ENCODE data around the gene MKLN1. TPM values are rescaled to one million over a fixed set of nuclear protein-coding genes. Genes with fewer than 3 reads are reported as not detected.

MKLN1 gene
- total and polyA plus RNA-seq, 2 experiments from 2014 or later: 33.8 to 59.3 TPM

- H3K27ac ChIP-seq: no peak overlapping the region
- no peaks in the 10 kb centered on the region for H3K9me2 ChIP-seq (replicated peaks; ENCODE audit: insufficient read depth)
- H2AFZ ChIP-seq: no peak overlapping the region
- H3K4me3 ChIP-seq: no peak overlapping the region
- no peaks in the 10 kb centered on the region for H3K79me2 ChIP-seq
- WGBS (ENCODE audit: low lambda C conversion rate, missing lambda C conversion rate): 96% methylated on average over 5 of the region's 5 CpGs
- H3K4me2 ChIP-seq: no peak overlapping the region
- H3K4me1 ChIP-seq (ENCODE audit: insufficient read depth): no peaks in the 10 kb centered on the region
- no peaks in the 10 kb centered on the region for H4K20me1 ChIP-seq (ENCODE audit: insufficient read depth, poor library complexity, severe bottlenecking)
- DNase-seq (ENCODE audit: low spot score): no peak
- TF ChIP-seq CTCF (IDR thresholded peaks at IDR 0.05; ENCODE audit: poor library complexity): no peak
- H3K36me3 ChIP-seq (replicated peaks; ENCODE audit: insufficient read depth, low read depth): no peaks in the 10 kb centered on the region
- H3K27me3 ChIP-seq: no peaks in the 10 kb centered on the region
- H3K9me3 ChIP-seq (ENCODE audit: low read depth): no peaks in the 10 kb centered on the region
Observed at GRCh38 chr7:131289051-131289450, 38.6 kb upstream of the MKLN1 start.

GRCh38 chr7:131292141-131292905, 35.4 kb upstream of the MKLN1 start:
- Histone ChIP-seq H3K9me3 (ENCODE audit: low read depth) (no peaks in the 10 kb centered on the region), H3K79me2 (no peaks in the 10 kb centered on the region), H3K4me3 (no peak overlapping the region), H3K9me2 (replicated peaks; ENCODE audit: insufficient read depth) (no peaks in the 10 kb centered on the region), H3K27me3 (no peaks in the 10 kb centered on the region), H2AFZ (no peak overlapping the region), H3K36me3 (replicated peaks; ENCODE audit: insufficient read depth, low read depth) (no peaks in the 10 kb centered on the region), H3K27ac (no peak overlapping the region), H3K4me1 (ENCODE audit: insufficient read depth) (no peaks in the 10 kb centered on the region), H4K20me1 (ENCODE audit: insufficient read depth, poor library complexity, severe bottlenecking) (no peaks in the 10 kb centered on the region), H3K4me2 (no peak overlapping the region)
- 90% methylated on average over 4 of the region's 4 CpGs for WGBS (ENCODE audit: low lambda C conversion rate, missing lambda C conversion rate)
- TF ChIP-seq EZH2phosphoT487 (IDR thresholded peaks at IDR 0.05; ENCODE audit: low read depth, severe bottlenecking, unreplicated experiment) (no peak), EZH2 (IDR thresholded peaks at IDR 0.05; ENCODE audit: borderline replicate concordance) (no peak), CTCF (IDR thresholded peaks at IDR 0.05; ENCODE audit: poor library complexity) (no peak)
- no peak for DNase-seq (ENCODE audit: low spot score)

GRCh38 chr7:131293018-131293417, 34.7 kb upstream of the MKLN1 start:
- Histone ChIP-seq H3K4me3 (no peak overlapping the region), H3K4me2 (no peak overlapping the region), H3K27ac (no peak overlapping the region), H3K36me3 (replicated peaks; ENCODE audit: insufficient read depth, low read depth) (no peaks in the 10 kb centered on the region), H3K79me2 (no peaks in the 10 kb centered on the region), H3K9me2 (replicated peaks; ENCODE audit: insufficient read depth) (no peaks in the 10 kb centered on the region), H3K9me3 (ENCODE audit: low read depth) (no peaks in the 10 kb centered on the region), H4K20me1 (ENCODE audit: insufficient read depth, poor library complexity, severe bottlenecking) (no peaks in the 10 kb centered on the region), H2AFZ (no peak overlapping the region), H3K4me1 (ENCODE audit: insufficient read depth) (no peaks in the 10 kb centered on the region), H3K27me3 (no peaks in the 10 kb centered on the region)
- WGBS (ENCODE audit: low lambda C conversion rate, missing lambda C conversion rate): 97% methylated on average over 1 of the region's 1 CpG
- TF ChIP-seq CTCF (IDR thresholded peaks at IDR 0.05; ENCODE audit: poor library complexity): no peak
- TF ChIP-seq EZH2 (IDR thresholded peaks at IDR 0.05; ENCODE audit: borderline replicate concordance): no peak
- no peak for TF ChIP-seq EZH2phosphoT487 (IDR thresholded peaks at IDR 0.05; ENCODE audit: low read depth, severe bottlenecking, unreplicated experiment)
- no peak for DNase-seq (ENCODE audit: low spot score)
